T-helper 2 cell treated with Interferon-gamma antibody and Interleukin-4, amounts not matched to agents 5 μg/mL and 100 μg/mL, for 36 hours (primary cell): ENCODE data around the gene SF3A2.

Source experiments
- DNase-seq: peaks from one replicate; pipeline ENCODE4 v3.0.0; 2021; ENCODE audit warnings: low spot score
- H3K27ac Mint-ChIP-seq: one replicate; pipeline ENCODE4 v1.8.0; 2021; ENCODE audit warnings: mild to moderate bottlenecking, mixed read lengths
- H3K27me3 Mint-ChIP-seq: one replicate; pipeline ENCODE4 v1.8.0; 2021; ENCODE audit warnings: low read depth, mixed read lengths
- H3K36me3 Mint-ChIP-seq: one replicate; pipeline ENCODE4 v1.8.0; 2021; ENCODE audit warnings: low read depth, mixed read lengths
- H3K4me1 Mint-ChIP-seq: one replicate; pipeline ENCODE4 v1.8.0; 2021; ENCODE audit warnings: low read depth, mixed read lengths
- H3K4me3 Mint-ChIP-seq: one replicate; pipeline ENCODE4 v1.8.0; 2022; ENCODE audit warnings: mild to moderate bottlenecking, moderate library complexity, mixed read lengths
- H3K9me3 Mint-ChIP-seq: one replicate; pipeline ENCODE4 v1.8.0; 2021; ENCODE audit warnings: mixed read lengths

SF3A2 gene

DNA sequence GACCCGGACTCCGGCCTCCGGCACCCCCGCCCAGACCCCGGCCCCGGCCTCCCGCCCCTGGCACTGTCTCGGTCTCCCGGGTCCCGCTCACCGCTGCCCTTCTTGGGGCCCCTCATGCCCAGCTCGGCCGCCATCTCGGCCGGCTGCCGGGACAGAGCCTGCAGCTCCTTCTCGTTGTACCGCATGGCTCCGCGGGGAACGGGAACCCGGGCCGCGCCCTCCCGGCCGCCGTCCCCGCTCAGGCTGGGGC, 635 bp upstream of the SF3A2 start:
- no peaks in the 10 kb centered on the region for H3K27me3 Mint-ChIP-seq
- H3K4me1 Mint-ChIP-seq, result peaks cover 38% of the 10 kb centered on the region
- H3K4me3 Mint-ChIP-seq, result peak overlapping the region; percentile 86
- peaks cover 56% of the 10 kb centered on the region for H3K36me3 Mint-ChIP-seq
- no peak for DNase-seq
- peak overlapping the region; percentile 97 for H3K27ac Mint-ChIP-seq
- no peaks in the 10 kb centered on the region for H3K9me3 Mint-ChIP-seq

DNA sequence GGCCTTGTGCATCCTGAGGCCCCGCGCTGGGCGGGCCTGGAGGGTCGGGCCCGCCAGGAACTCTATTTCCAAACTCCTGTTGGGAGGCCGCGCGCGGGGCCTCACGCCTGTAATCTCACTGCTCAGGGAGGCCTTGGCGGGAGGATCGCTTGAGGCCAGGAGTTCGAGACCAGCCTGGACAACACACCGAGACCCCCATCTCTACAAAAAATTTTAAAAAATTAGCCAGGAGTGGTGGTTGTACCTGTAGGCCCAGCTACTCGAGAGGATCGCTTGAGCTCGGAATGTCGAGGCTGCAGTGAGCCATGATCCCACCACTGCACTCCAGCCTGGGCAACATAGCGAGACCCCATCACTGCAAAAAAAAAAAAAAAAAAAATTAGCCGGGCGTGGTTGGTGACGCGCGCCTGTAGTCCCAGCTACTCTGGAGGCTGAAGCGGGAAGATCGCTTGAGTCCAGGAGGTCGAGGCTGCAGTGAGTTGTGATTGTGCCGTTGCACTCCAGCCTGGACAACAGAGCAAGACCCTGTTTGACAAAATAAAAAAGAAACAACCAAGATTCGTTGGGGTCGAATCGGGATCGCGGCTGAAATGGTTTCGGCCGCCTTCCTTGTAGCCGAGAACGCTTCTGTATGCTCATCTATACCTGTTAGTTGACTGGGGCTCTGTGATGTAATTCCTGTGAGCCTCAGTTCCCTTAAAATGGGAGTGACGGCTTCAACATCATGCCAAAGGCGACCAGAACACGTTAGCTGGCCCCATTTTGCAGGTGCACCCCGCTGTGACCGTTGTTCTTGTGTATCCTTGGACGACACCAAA, 636 bp downstream of the SF3A2 start:
- no peak for DNase-seq
- H3K9me3 Mint-ChIP-seq, result no peaks in the 10 kb centered on the region
- H3K4me1 Mint-ChIP-seq, result peaks cover 42% of the 10 kb centered on the region
- H3K27ac Mint-ChIP-seq, result peak overlapping the region; percentile 91
- H3K4me3 Mint-ChIP-seq, result peak overlapping the region; percentile 86
- H3K27me3 Mint-ChIP-seq, result no peaks in the 10 kb centered on the region
- peaks cover 52% of the 10 kb centered on the region for H3K36me3 Mint-ChIP-seq

DNA sequence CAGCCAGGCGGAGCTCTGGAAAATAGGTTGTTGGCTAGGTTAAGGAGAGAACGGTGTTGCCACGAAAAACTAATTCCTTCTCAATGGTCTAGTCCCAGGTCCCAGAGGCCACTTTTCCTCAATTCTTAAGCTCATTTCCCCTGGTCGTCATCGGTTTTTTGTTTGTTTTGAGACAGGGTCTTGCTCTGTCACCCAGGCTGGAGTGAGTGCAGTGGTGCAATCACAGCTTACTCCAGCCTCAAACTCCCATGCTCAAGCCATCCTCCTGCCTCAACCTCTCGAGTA, 1.2 kb downstream of the SF3A2 start:
- no peaks in the 10 kb centered on the region for H3K9me3 Mint-ChIP-seq
- peaks cover 56% of the 10 kb centered on the region for H3K36me3 Mint-ChIP-seq
- peak overlapping the region; percentile 86 for H3K4me3 Mint-ChIP-seq
- peak overlapping the region; percentile 91 for H3K27ac Mint-ChIP-seq
- H3K27me3 Mint-ChIP-seq, result no peaks in the 10 kb centered on the region
- DNase-seq, result no peak
- peaks cover 45% of the 10 kb centered on the region for H3K4me1 Mint-ChIP-seq

DNA sequence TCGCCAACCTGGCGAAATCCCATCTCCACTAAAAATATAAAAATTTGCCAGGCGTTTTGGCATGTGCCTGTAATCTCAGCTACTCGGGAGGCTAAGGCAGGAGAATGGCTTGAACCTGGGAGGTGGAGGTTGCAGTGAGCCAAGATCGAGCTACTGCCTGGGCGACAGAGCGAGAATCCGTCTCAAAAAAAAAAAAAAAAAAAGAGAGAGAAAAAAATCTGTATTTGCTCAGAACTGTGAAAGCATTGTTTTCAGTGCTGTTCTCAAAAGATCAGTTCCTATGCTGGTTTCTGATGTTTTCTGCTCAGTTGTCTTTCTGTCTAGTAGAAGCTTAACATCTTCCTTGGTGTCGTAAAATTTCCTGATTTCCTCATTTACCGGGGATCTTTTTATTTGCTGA, 2.5 kb downstream of the SF3A2 start:
- H3K4me1 Mint-ChIP-seq, result peaks cover 42% of the 10 kb centered on the region
- peak overlapping the region; percentile 91 for H3K27ac Mint-ChIP-seq
- H3K4me3 Mint-ChIP-seq, result peak overlapping the region; percentile 86
- H3K36me3 Mint-ChIP-seq, result peaks cover 52% of the 10 kb centered on the region
- no peaks in the 10 kb centered on the region for H3K27me3 Mint-ChIP-seq
- no peak for DNase-seq
- H3K9me3 Mint-ChIP-seq, result no peaks in the 10 kb centered on the region

DNA sequence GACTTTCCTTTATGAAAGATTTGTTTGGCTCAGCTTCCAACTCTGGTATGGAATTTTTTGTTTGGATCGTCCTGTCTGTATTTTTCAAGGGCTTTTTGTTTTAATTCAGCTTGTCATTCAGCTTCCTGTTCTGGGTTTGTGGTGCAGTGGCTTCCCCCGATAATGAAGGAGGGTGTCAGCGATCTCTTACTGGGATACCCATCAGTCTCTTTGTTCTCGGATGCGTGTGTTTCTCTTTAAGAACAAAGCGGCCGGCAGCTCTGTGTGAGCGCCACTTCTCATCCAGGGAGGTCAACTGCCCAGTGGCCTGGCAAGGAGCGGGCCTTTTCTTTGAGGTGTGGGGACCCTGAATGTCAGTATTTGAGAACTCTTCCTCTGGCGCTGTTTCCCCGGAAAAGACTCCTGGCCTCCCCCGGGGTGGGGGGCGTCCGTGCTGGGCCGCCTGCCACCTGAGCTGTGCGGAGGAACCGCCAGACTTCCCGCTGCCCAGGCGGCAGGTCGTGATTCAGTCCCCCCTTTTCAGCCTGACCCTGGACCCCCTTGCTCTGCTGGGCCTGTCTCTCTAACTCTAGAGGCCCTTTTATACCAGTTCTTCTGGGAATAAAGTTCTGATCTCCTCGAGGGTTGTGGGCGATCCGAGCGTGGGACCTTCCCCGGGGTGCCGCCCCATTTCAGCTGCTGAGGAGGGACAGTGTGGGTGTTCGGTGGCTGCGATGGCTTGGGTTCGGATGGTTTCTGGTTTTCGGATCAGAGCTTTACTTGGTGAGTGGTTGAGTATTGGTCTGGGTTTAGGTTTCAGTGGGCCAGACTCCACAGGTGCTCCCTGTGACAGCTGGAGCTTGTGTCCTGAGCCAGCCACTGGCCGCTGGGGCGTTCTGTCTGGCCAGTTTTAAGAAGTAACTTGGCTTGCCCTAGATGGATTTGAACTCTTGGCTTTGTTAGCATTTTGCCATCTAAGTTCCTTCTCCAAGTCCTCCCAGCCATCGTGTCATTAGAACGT, 3.4 kb downstream of the SF3A2 start:
- no peaks in the 10 kb centered on the region for H3K9me3 Mint-ChIP-seq
- H3K4me3 Mint-ChIP-seq, result peak overlapping the region; percentile 86
- H3K4me1 Mint-ChIP-seq, result peaks cover 36% of the 10 kb centered on the region
- no peaks in the 10 kb centered on the region for H3K27me3 Mint-ChIP-seq
- peaks cover 55% of the 10 kb centered on the region for H3K36me3 Mint-ChIP-seq
- peak overlapping the region; percentile 80 for H3K27ac Mint-ChIP-seq
- DNase-seq, result no peak

DNA sequence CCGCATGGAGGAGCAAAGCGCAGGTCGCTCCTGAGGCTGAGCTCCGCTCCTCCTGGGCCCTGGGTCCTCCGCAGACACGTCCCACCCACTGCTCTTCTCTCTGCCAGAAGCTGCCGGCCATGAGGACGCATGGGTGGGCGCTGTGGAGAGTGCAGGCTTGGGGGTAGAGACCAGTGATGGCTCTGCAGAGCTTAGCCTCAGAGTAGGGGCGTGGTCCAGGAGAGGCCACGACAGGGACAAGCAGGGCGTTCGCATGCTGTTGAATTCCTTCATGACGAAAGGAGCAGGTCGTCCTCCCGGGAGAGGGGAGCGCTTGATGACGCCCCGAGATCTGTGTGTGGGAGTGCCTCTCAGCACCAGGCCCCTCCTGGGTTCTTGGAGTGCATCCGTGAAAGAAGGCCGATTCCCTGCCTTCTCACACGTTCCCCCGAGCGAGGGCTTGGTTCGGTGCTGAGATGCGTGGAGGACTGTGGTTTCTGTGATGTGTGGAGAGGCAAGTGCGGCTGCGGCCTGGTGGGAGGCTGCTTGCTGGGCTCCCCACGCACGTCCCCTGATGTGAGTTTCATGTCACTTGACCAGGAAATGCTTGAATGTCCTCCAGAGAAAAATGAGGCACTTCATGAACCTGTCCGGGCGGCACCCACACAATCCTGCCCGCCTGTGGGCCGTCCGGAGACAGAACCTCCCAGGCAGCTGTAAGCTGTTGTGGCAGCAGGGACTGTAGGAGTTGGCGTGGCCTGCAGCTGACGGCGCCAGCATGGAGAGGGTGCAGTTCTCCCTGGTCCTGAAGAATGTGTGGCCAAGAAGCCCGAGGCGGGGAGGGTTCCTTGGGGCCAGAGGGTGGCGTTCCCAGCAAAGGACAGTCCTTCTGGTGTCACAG, 4.5 kb downstream of the SF3A2 start:
- Mint-ChIP-seq H3K4me1 (peaks cover 35% of the 10 kb centered on the region), H3K9me3 (no peaks in the 10 kb centered on the region), H3K4me3 (peak overlapping the region; percentile 86), H3K27me3 (no peaks in the 10 kb centered on the region), H3K36me3 (peaks cover 60% of the 10 kb centered on the region), H3K27ac (no peak overlapping the region)
- DNase-seq, result no peak

DNA sequence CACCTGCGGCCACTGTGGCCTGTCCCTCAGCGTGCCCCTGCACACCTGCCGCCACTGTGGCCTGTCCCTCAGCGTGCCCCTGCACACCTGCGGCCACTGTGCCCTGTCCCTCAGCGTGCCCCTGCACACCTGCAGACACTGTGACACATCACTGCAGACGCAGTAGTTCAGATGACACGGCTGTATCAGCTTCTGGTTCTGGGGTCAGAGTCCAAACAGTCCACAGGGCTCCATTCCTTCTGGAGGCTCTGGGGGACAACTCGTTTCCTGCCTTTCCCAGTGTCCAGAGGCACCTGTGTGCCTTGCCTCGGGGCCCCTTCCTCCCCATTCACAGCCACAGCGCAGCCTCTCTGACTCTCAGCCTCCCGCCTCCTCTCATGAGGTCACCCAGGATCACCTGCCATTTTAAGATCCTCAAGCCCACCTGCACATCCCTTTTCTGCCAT, 5.5 kb downstream of the SF3A2 start:
- peaks cover 35% of the 10 kb centered on the region for H3K4me1 Mint-ChIP-seq
- H3K9me3 Mint-ChIP-seq, result no peaks in the 10 kb centered on the region
- no peak for DNase-seq
- H3K4me3 Mint-ChIP-seq, result peak overlapping the region; percentile 51
- peaks cover 56% of the 10 kb centered on the region for H3K36me3 Mint-ChIP-seq
- H3K27me3 Mint-ChIP-seq, result no peaks in the 10 kb centered on the region
- peak overlapping the region; percentile 31 for H3K27ac Mint-ChIP-seq

DNA sequence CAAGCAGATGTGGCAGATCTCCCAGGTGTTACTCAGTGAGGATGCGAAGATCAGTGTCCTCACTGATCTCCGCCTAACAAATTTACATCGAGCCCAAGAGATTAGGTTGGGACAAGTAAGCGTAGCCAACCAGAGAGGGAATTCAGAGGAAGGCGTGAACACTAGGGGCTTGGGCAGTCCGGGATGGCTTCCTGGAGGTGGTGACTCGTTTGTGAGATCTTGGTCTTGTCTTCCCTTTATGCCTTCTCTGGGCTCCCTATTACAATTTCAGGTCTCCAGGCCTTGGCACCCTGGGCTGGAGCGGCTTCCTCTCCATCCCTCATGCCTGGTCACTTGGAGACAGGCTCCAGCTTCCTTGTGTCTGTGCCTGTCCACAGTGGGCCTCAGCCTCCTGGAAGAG, 6.2 kb downstream of the SF3A2 start:
- Mint-ChIP-seq H3K9me3 (no peaks in the 10 kb centered on the region), H3K27me3 (no peaks in the 10 kb centered on the region), H3K36me3 (peaks cover 50% of the 10 kb centered on the region), H3K4me1 (peaks cover 32% of the 10 kb centered on the region), H3K4me3 (no peak overlapping the region), H3K27ac (peak overlapping the region; percentile 20)
- DNase-seq, result no peak

DNA sequence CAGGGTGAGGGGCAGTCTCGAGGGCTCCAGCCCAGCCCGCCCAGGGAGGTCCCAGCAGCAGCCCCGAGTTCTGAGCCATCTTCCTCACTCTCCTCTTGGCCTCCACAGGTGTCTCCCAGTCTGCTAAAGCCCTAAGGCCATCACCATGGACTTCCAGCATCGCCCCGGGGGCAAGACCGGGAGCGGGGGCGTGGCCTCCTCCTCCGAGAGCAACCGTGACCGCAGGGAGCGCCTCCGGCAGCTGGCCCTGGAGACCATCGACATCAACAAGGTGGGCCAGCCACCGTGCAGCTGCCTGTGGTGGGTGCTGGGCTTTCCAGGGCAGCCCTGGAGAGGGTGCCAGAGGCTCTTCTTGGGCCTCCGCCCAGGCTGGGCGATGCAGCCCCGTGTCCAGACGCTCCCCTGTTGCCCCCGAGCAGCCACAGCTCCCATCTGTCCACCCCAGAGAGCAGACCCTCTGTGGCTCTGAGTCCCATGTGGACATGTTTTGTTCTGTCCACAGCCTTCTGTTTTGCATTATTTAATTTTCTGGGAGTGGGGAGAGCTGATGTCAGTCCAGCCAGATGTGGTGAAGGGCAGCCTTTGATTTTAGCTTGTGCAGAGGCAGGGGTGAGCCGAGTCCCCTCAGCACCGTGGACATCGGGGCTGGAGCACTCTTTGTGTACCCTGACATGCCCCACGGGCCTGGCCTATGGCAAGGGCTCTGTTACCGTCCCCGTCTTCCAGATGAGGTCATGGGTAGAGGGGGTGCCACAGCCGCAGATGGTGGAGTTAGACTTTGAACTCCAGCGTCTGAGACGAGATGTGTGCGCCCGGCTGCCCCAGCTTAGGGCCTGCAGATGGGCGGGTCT, 6.9 kb downstream of the SF3A2 start:
- no peak for DNase-seq
- no peaks in the 10 kb centered on the region for H3K9me3 Mint-ChIP-seq
- peaks cover 25% of the 10 kb centered on the region for H3K4me1 Mint-ChIP-seq
- H3K27me3 Mint-ChIP-seq, result no peaks in the 10 kb centered on the region
- H3K27ac Mint-ChIP-seq, result no peak overlapping the region
- H3K36me3 Mint-ChIP-seq, result peaks cover 46% of the 10 kb centered on the region
- H3K4me3 Mint-ChIP-seq, result no peak overlapping the region

DNA sequence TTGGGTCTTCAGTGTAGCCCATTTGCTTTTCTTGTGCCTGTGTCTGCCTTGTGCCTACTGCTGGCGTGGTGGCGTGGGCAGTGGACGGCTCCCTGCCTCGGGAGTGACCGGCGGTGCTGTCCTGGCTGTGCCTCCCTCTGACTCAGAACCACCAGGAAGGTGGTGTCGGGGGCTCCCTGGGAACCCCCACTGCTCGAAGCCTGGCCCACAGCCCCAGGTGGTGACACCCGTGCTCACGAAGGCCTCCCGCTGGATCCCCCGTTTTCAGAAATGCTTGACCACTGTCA, 7.4 kb downstream of the SF3A2 start:
- Mint-ChIP-seq H3K27ac (no peak overlapping the region), H3K36me3 (peaks cover 41% of the 10 kb centered on the region), H3K4me1 (peaks cover 21% of the 10 kb centered on the region), H3K4me3 (no peak overlapping the region), H3K27me3 (no peaks in the 10 kb centered on the region), H3K9me3 (no peaks in the 10 kb centered on the region)
- no peak for DNase-seq

DNA sequence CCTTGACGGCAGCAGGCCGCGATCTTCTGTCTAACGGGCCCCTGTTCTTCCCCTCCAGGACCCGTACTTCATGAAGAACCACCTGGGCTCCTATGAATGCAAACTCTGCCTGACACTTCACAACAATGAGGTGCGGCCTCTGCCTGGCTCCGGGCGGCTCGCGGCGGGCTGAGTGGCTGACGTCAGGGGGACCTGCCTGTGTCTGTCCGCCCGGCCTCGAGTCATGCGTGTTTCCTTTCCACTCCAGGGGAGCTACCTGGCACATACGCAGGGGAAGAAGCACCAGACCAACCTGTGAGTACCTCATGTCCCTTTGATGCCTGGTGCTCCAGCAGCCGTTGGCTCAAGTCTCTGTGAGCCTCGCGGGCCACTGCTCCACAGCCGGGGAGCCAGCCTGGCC, 7.9 kb downstream of the SF3A2 start:
- peaks cover 19% of the 10 kb centered on the region for H3K4me1 Mint-ChIP-seq
- no peak for DNase-seq
- no peak overlapping the region for H3K4me3 Mint-ChIP-seq
- peaks cover 39% of the 10 kb centered on the region for H3K36me3 Mint-ChIP-seq
- no peaks in the 10 kb centered on the region for H3K9me3 Mint-ChIP-seq
- H3K27ac Mint-ChIP-seq, result no peak overlapping the region
- H3K27me3 Mint-ChIP-seq, result no peaks in the 10 kb centered on the region

DNA sequence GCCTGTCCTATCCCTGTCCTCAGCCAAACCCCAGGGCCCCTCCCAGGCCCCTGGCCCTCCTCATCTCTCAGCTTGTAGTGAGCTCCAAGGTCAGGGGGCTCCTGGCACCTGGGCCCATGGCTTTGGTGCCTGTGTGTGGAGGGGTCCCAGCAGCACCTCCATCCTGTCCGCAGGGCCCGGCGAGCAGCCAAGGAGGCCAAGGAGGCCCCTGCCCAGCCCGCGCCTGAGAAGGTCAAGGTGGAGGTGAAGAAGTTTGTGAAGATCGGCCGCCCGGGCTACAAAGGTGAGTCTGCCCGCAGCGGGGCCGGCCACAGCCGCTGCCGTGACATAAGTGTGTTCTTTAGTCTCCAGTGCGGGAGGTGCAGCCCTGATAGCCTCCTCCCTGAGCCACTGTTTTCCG, 8.6 kb downstream of the SF3A2 start:
- DNase-seq, result no peak
- no peaks in the 10 kb centered on the region for H3K9me3 Mint-ChIP-seq
- H3K27me3 Mint-ChIP-seq, result peaks cover 3% of the 10 kb centered on the region
- no peak overlapping the region for H3K27ac Mint-ChIP-seq
- H3K36me3 Mint-ChIP-seq, result peaks cover 36% of the 10 kb centered on the region
- no peak overlapping the region for H3K4me3 Mint-ChIP-seq
- H3K4me1 Mint-ChIP-seq, result peaks cover 14% of the 10 kb centered on the region

DNA sequence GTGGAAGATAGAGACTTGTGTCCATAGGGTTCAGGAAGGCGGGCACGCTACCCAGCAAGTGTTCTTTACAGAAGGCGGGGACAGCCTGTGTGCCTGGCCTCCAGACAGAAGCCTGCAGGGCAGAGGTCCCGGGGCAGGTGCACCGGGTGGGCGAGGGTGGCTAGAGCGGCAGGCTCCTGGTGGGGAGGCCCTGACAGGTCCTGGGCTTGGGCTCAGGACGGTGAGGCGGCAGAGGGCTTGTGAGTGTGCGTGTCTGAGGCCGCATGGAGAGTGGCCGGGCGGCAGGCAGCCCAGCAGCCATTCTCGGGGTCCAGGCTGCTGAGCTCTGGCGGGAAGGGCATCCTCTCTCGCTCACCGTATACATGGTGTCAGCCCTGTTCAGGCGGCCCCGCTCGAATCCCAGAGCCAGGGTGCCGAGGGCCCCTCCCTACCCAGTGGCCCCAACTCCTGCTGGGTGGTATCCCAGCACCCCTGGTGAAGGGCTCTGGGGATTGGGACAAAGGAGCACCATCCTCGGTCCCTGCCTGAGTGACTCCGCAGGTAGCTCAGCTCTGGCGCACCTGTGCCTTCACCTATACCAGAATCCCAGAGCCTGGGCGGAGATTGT, 9.5 kb downstream of the SF3A2 start:
- Mint-ChIP-seq H3K27me3 (peaks cover 3% of the 10 kb centered on the region), H3K9me3 (no peaks in the 10 kb centered on the region), H3K4me3 (no peak overlapping the region), H3K4me1 (peaks cover 5% of the 10 kb centered on the region), H3K27ac (no peak overlapping the region), H3K36me3 (peaks cover 27% of the 10 kb centered on the region)
- DNase-seq, result no peak
